HL-60 (cell line): ENCODE data around the gene SOX6.

Experiments used
- DNase-seq, 2 experiments: peaks; one replicate each; pipeline ENCODE4 v3.0.0-alpha.2; 2010 to 2020; ENCODE audit warnings: low read depth in 1 of 2, low spot score in 1 of 2
- H3K27ac ChIP-seq: fragments of 250-450 bp; sonication (Bioruptor Pico); replicated peaks from 2 replicates; pipeline ENCODE4 v1.5.1; 2020; ENCODE audit warnings: mild to moderate bottlenecking, moderate library complexity
- H3K27me3 ChIP-seq: fragments of 250-450 bp; sonication (Bioruptor Pico); 2 replicates; pipeline ENCODE4 v1.5.1; 2021; ENCODE audit warnings: mild to moderate bottlenecking, moderate library complexity; ENCODE audit not compliant: insufficient read depth, poor library complexity, severe bottlenecking
- H3K4me3 ChIP-seq: replicated peaks from 2 replicates; pipeline ENCODE4 v1.5.1; 2011; ENCODE audit warnings: mild to moderate bottlenecking, control low read depth, low read length; ENCODE audit not compliant: insufficient read depth
- GABPA ChIP-seq: IDR thresholded peaks from 2 replicates; pipeline ENCODE4 v1.6.1; 2012; ENCODE audit warnings: low read depth
- POLR2AphosphoS5 ChIP-seq: IDR thresholded peaks from 2 replicates; pipeline ENCODE4 v1.6.1; 2012; ENCODE audit warnings: low read depth
- SPI1 ChIP-seq: IDR thresholded peaks from 2 replicates; pipeline ENCODE4 v1.6.1; 2012; ENCODE audit warnings: low read depth, mild to moderate bottlenecking, borderline replicate concordance
- TF ChIP-seq, protein P1 (sequence below): IDR thresholded peaks from 2 replicates; pipeline ENCODE4 v1.6.1; 2012; ENCODE audit warnings: low read depth; ENCODE audit not compliant: insufficient replicate concordance
- TF ChIP-seq, protein P2 (sequence below): IDR thresholded peaks from one replicate; pipeline ENCODE4 v1.5.1; 2011; ENCODE audit warnings: low read length, control low read depth, inconsistent platforms; ENCODE audit not compliant: insufficient read depth

The SOX6 gene

DNA sequence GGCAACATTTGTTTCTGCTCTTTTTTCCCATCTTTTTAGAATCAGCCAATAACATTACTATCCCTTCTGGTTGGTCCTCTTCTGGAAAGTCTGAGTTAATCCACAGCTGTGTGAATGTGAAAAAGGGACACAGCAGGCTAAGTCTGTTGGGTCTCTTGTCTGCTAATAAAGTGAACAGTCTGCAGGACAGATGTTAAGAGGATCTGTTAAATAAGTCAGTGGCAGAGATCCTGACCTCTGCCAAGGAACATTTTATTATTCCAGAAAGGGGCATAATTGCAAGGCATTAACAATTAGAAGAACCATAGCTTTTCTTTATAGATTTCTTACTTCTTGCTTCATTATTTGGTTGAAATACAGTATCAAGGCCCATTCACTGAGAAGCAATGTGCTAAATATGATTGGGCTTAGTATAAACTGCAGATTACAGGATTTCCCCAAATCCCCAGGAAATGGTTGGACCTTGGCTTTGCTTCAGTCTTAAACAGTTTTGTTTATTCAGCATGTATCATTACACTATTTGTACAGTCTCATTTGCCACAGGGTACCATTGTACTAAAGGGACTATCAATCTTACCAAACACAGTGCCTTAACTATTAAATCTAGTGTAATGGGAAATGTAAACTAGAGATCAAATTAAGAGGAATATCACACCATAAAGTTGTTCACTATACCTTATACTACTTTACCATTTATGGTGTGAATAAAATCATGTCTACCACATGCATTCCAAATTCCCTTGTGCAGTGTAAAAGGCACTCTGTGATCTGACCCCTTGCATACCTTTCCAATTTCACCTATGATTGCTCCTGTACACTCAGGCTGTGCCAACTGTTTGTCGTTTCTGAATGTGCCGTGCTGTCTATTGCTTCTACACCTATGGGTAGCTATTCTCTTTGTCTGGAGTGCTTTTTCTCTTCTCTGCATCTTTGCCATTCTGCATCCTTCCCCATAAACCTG is 274.0 kb downstream of the SOX6 start:
- TF ChIP-seq POLR2AphosphoS5 (no peak), GABPA (no peak), SPI1 (no peak)
- TF ChIP-seq, protein P1, sequence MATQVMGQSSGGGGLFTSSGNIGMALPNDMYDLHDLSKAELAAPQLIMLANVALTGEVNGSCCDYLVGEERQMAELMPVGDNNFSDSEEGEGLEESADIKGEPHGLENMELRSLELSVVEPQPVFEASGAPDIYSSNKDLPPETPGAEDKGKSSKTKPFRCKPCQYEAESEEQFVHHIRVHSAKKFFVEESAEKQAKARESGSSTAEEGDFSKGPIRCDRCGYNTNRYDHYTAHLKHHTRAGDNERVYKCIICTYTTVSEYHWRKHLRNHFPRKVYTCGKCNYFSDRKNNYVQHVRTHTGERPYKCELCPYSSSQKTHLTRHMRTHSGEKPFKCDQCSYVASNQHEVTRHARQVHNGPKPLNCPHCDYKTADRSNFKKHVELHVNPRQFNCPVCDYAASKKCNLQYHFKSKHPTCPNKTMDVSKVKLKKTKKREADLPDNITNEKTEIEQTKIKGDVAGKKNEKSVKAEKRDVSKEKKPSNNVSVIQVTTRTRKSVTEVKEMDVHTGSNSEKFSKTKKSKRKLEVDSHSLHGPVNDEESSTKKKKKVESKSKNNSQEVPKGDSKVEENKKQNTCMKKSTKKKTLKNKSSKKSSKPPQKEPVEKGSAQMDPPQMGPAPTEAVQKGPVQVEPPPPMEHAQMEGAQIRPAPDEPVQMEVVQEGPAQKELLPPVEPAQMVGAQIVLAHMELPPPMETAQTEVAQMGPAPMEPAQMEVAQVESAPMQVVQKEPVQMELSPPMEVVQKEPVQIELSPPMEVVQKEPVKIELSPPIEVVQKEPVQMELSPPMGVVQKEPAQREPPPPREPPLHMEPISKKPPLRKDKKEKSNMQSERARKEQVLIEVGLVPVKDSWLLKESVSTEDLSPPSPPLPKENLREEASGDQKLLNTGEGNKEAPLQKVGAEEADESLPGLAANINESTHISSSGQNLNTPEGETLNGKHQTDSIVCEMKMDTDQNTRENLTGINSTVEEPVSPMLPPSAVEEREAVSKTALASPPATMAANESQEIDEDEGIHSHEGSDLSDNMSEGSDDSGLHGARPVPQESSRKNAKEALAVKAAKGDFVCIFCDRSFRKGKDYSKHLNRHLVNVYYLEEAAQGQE = no peak
- TF ChIP-seq, protein P2, sequence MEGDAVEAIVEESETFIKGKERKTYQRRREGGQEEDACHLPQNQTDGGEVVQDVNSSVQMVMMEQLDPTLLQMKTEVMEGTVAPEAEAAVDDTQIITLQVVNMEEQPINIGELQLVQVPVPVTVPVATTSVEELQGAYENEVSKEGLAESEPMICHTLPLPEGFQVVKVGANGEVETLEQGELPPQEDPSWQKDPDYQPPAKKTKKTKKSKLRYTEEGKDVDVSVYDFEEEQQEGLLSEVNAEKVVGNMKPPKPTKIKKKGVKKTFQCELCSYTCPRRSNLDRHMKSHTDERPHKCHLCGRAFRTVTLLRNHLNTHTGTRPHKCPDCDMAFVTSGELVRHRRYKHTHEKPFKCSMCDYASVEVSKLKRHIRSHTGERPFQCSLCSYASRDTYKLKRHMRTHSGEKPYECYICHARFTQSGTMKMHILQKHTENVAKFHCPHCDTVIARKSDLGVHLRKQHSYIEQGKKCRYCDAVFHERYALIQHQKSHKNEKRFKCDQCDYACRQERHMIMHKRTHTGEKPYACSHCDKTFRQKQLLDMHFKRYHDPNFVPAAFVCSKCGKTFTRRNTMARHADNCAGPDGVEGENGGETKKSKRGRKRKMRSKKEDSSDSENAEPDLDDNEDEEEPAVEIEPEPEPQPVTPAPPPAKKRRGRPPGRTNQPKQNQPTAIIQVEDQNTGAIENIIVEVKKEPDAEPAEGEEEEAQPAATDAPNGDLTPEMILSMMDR = no peak
- no peak overlapping the region for H3K4me3 ChIP-seq
- H3K27ac ChIP-seq = no peak overlapping the region
- DNase-seq = no peak
- no peaks in the 10 kb centered on the region for H3K27me3 ChIP-seq

- H3K27ac ChIP-seq = no peak overlapping the region
- H3K27me3 ChIP-seq = no peaks in the 10 kb centered on the region
- no peak overlapping the region for H3K4me3 ChIP-seq
- DNase-seq = no peak
- TF ChIP-seq, protein P2 = no peak
- TF ChIP-seq SPI1 = no peak
- TF ChIP-seq, protein P1 = no peak
- TF ChIP-seq GABPA = no peak
- TF ChIP-seq POLR2AphosphoS5 = no peak
Observed at GRCh38 chr11:16081382-16082094, 274.8 kb downstream of the SOX6 start.

DNA sequence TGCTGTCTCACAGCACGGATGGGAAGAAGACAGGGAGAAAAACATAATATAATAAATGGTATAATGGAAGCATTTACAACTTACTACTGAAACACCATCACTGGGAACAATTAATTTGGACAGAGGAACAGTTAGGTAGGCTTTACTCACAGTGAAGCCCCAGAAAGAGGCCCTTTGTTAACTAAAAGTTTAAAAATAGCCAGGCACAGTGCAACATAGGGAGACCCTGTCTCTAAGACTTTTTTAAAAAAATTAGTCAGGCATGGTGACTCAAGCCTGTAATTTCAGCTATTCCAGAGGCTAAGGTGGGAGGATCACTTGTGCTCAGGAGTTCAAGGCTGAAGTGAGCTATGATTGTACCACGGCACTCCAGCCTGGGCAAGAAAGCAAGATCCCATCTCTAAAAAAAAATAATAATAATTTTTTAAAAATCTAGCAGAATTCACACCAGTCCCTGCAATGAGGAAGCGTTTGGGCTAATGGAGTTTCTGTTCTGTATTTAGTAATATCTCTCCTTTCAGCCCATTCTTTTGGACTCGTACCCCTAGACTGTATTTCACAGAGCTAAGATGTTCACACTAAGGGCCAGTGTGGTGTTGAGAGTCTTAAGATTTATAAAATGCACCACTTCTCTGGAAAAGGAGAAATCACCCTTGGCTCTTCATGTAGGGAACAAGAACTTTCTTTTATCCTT is 275.5 kb downstream of the SOX6 start:
- no peak overlapping the region for H3K4me3 ChIP-seq
- TF ChIP-seq, protein P1 = no peak
- TF ChIP-seq, protein P2 = no peak
- H3K27me3 ChIP-seq = no peaks in the 10 kb centered on the region
- DNase-seq = no peak
- H3K27ac ChIP-seq = no peak overlapping the region
